ENCODE measurements around the gene ANKRD65.
"Not testable (repeated sequence)": the region's sequence is repeated elsewhere in the genome, so short reads cannot be mapped to it uniquely, and the experiment has no call there.

Gene ANKRD65

DNA sequence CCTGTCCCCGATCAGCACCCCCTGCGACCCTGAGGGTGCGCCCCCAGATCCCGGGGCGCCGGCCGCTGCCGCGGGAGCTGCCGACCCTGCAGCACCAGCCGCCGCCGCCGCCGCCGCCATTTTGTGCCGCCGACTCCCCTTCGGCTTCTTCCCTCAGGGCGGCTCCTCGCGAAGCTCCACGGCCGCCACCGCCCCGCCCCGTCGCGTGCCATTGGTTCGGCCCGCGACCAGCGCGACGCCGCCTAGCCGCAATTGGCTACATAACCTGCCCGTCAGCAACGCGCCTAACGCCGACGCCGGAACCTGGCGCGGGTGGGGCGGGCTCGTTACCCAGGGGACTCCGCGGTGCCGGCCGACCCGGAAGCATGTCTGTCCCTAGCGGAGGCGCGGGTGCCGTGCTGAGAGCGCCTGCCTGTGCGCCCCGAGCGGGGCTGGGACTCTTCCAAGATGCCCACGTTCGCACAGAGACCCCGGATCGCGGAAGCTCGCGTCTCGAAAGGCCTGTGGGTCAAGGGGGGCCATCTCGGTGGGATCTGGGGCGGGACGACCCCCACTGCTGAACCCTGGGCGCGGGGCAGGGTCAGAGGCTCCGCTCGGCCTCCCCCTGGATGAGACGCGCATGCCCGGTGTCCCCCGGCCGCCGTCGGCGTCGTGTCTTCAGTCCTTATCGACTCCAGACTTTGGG is 21.7 kb downstream of the ANKRD65 start, which contains the start of gene CCNL2:
Gene CCNL2 (minus strand): TSS at position 149 of the 685 bp plus-strand sequence. CDS start 29 bp downstream, at position 120.
- in situ Hi-C loops (cut with MboI; ENCODE audit: low sequenced_read_pairs): no loop called here

- in situ Hi-C loops (cut with MboI; ENCODE audit: low sequenced_read_pairs): no loop called here
These were observed 22.3 kb downstream of the ANKRD65 start for GRCh38 chr1:1398677-1399186.

DNA sequence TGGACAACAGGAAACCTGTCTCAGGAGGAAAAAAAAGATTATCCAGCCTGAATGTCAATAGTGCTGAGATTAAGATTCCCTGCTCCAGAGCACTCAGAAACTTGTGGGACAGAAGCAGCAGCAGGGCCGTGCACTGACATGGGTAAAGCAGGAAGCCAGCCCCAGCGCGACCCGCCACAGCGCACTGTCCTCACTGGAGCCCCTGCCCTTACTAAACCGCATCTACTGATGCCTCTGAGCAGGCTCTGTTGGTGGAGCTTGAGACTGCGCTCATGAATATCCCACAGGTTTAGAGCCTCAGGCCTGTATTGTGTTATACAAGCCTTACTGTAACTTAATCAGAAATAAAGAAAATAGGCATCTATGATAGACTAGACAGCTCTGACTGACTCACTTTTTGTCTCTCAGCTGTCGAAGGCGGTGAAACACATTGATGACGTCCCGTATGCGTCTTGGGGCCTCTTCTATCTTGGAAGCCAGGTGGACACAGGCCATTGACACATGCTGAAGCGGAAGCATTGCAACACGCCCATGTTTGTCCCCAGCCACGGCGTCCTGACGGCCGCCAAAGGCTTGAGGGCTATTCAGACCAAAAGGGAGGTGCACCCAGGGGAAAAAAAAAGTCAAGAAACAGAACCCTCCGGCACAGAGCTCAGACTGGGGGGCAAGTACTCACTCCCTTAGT is 23.1 kb downstream of the ANKRD65 start:
- in situ Hi-C loops (cut with MboI; ENCODE audit: low sequenced_read_pairs): no loop called here

DNA sequence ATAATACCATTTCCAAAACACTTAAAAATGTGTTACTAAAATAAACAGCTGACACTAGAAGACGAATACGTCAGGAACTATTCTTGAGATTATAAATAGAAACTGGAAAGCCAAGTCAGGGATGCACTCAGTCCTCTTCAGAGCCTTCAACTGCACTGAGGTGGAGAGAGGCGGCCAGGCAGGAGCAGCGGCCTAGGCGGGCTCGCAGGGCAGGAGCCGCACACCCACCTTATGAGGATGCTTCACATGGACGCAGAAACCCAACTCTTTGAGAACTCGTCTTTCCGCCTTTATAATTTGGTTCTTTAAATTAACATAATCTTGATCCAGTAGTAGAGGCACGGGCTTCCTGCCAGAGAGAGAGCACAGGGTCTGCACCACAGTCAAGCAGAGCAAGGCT is 25.9 kb downstream of the ANKRD65 start:
- in situ Hi-C loops (cut with MboI; ENCODE audit: low sequenced_read_pairs): no loop called here

GRCh38 chr1:1394116-1394515 is 27.0 kb downstream of the ANKRD65 start:
- in situ Hi-C loops (cut with MboI; ENCODE audit: low sequenced_read_pairs): no loop called here

DNA sequence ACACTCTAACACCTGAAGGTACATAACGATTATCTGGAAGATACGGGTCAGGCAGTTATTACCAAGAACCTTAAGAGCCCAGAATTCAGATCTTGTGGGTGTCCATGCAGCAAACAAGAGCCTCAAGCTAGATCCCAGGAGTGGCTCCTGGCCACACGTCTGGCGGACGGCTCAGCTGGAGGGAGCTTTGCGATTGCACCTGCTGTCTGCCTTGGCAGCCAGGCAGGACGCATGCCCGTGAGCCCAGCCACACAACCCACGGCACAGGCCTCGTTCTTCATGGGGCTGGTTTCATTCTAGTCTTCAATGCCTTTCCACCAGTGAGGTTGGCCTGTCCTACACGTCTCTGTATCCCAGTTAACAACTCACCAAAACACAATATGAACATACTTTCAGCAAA is 27.6 kb downstream of the ANKRD65 start:
- in situ Hi-C loops (cut with MboI; ENCODE audit: low sequenced_read_pairs): no loop called here

DNA sequence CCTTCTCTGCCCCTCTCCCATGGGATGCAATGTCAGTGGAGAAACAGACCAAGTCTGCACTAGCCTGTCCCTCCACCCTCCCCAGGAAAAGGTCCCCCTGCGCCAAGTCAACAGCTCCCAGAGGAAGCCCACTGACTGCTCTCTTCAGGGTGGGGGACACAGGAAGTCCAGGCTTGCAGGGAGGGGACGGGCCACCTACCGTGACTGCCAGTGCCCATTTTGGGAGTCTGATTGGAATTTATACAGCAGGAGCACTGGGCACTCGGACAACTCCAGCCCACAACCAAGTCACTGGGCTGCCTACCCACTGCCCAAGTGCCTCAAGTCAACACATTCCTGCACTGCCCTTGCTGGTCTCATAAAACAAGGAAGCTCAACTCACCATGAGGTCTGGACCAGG is 28.1 kb downstream of the ANKRD65 start:
- in situ Hi-C loops (cut with MboI; ENCODE audit: low sequenced_read_pairs): no loop called here

- in situ Hi-C loops (cut with MboI; ENCODE audit: low sequenced_read_pairs): no loop called here
These were observed 29.9 kb downstream of the ANKRD65 start for GRCh38 chr1:1391225-1391624.

DNA sequence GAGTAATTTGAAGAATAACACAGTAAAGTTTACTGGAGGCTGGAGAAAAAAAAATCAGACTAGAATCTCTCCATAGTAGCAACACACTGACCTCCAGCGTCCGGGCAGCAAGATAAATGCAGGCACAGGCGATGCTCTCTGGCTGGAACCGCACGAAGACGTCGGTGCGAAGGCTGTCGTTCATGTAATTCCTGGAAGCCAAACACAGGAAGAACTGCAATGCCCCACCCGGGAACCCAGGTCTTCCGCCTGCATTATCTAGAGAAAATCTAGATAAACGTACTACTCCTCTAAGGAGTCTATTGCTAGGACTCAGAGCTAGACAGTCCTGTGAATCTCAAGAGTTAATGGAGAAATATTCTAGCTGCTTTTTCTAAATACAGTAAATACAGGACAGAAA is 30.4 kb downstream of the ANKRD65 start:
- in situ Hi-C loops (cut with MboI; ENCODE audit: low sequenced_read_pairs): no loop called here

- in situ Hi-C loops (cut with MboI; ENCODE audit: low sequenced_read_pairs): no loop called here
These were observed 33.0 kb downstream of the ANKRD65 start for GRCh38 chr1:1388078-1388472.

GRCh38 chr1:1387098-1388077 is 33.7 kb downstream of the ANKRD65 start:
- in situ Hi-C loops (cut with MboI; ENCODE audit: low sequenced_read_pairs): no loop called here

DNA sequence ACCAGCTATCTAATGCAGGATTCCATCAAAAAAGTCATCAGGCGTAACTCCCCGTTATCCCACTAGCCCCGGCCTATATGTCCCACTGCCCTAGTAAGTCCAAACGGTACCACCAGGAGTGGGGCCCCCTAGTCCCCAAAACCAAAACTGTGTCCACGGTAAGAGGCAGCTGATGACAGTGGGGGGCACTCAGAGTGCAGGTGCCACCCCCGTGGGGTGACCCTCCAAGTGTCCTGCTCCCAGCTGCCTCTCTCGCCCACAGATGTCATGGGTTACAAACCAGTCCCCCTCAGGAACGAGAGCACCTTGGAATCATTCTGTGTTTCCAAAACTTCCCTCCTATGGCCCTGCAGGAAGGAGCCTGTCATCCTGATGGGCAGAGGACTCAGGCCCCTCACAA is 35.1 kb downstream of the ANKRD65 start:
- in situ Hi-C loops (cut with MboI; ENCODE audit: low sequenced_read_pairs): no loop called here

- in situ Hi-C loops (cut with MboI; ENCODE audit: low sequenced_read_pairs): not testable (repeated sequence)
These were observed 35.7 kb downstream of the ANKRD65 start for GRCh38 chr1:1385339-1385738.

GRCh38 chr1:1381294-1381693 is 39.8 kb downstream of the ANKRD65 start:
- in situ Hi-C loops (cut with MboI; ENCODE audit: low sequenced_read_pairs): no loop called here

DNA sequence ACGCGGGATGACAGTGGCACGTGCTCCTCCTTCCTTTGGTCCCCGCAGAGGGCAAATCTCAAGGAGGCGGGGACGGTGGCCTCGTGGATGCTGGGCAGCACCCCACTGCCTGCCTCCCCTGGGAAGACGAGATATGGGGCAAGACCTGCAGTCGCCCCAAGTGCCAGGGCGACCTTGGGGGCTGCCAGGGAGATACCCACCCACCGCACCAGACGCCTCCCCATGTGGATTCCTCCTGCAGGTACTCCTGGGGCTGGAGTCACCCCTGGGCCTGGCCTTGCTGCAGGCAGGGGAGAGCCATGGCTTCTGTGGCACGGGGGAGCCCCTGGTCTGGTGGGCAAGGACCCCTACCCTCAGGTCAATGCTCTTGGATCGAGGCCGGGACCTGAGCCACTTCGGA is 40.2 kb downstream of the ANKRD65 start:
- in situ Hi-C loops (cut with MboI; ENCODE audit: low sequenced_read_pairs): no loop called here

GRCh38 chr1:1377540-1378205 is 43.4 kb downstream of the ANKRD65 start:
- in situ Hi-C loops (cut with MboI; ENCODE audit: low sequenced_read_pairs): no loop called here

GRCh38 chr1:1376551-1377226 is 44.4 kb downstream of the ANKRD65 start:
- in situ Hi-C loops (cut with MboI; ENCODE audit: low sequenced_read_pairs): no loop called here

DNA sequence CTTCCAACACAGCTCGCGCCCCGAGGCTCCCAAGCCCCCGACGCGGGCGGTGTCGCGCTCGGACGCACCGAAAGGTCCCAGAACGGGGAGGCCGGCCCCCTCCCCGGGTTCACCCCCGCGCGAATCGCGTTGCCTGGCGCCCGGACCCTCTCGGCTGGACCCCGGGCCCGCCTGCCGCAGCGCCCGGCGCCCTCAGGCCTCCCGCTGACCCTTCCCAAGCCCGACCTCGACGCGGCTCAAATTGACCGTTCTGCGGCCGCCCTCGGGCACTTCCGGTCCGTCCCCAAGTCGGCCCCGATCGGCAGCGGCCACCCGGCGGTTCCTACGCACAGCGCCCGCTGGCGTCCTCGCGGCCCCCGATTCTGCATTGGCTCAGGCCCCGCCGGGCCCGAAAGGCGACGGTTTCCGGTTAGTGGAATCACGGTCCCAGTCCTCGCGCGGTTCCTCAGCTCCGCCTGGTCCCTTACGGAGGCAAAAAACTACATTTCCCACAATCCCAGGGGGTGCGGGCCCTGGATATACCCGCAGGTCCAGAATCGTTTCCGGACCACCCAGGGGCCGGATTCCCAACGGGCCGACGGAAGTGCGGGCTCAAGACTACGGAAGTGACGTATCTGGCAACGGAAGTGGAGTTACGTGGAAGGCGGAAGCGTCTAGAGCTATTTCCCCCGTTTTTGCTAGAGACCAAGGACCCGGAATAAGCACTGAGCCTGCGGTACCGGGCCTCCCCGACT is 46.0 kb downstream of the ANKRD65 start, which contains the start of gene AURKAIP1:
Gene AURKAIP1 (minus strand): TSS at position 279 of the 734 bp plus-strand sequence. CDS start 451 bp downstream, outside the sequence.
- in situ Hi-C loops (cut with MboI; ENCODE audit: low sequenced_read_pairs): no loop called here

GRCh38 chr1:1374589-1374928 is 46.5 kb downstream of the ANKRD65 start:
- in situ Hi-C loops (cut with MboI; ENCODE audit: low sequenced_read_pairs): no loop called here

Measured in hTERT RPE-1 (cell line).